ENCODE measurements around the gene CRYL1.
"Not testable (repeated sequence)": the region's sequence is repeated elsewhere in the genome, so short reads cannot be mapped to it uniquely, and the experiment has no call there.

GRCh38 chr13:20434210-20434609 is 91.4 kb downstream of the CRYL1 start:
- TF ChIP-seq CTCF (conservative IDR thresholded peaks at IDR 0.05; ENCODE audit: low read depth, low read length); POLR2A (IDR thresholded peaks at IDR 0.05; ENCODE audit: low read depth, low read length); SMC3 (IDR thresholded peaks at IDR 0.05; ENCODE audit: low read depth, low read length); RCOR1 (IDR thresholded peaks at IDR 0.05; ENCODE audit: insufficient replicate concordance, low read length); MAFK (IDR thresholded peaks at IDR 0.05; ENCODE audit: low read depth, low read length): not testable (repeated sequence)
